RWPE2 (cell line): ENCODE data around the gene GNG11.

Experiments used
- ATAC-seq: fragments of 200-7000 bp; cut with Tn5 transposase; 3 replicates; pipeline ENCODE4 v1.9.1; 2021; ENCODE audit warnings: low read depth
- DNase-seq: peaks from one replicate; pipeline ENCODE4 v3.0.0-alpha.2; 2020; ENCODE audit warnings: low spot score
- H3K27ac ChIP-seq: fragments of 450-650 bp; 2 replicates; pipeline ENCODE4 v1.5.1; 2017; ENCODE audit warnings: mild to moderate bottlenecking; ENCODE audit not compliant: poor library complexity, severe bottlenecking
- H3K27me3 ChIP-seq: fragments of 250-450 bp; sonication (Bioruptor Pico); 2 replicates; pipeline ENCODE4 v1.5.1; 2021; ENCODE audit warnings: mild to moderate bottlenecking, moderate library complexity; ENCODE audit not compliant: insufficient read depth, poor library complexity, severe bottlenecking
- H3K36me3 ChIP-seq: fragments of 250-450 bp; sonication (Bioruptor Pico); 2 replicates; pipeline ENCODE4 v1.5.1; 2020; ENCODE audit warnings: low read depth, mild to moderate bottlenecking, moderate library complexity
- H3K4me1 ChIP-seq: fragments of 250-450 bp; sonication (Bioruptor Pico); 2 replicates; pipeline ENCODE4 v1.5.1; 2021; ENCODE audit warnings: mild to moderate bottlenecking, moderate library complexity; ENCODE audit not compliant: insufficient read depth, poor library complexity, severe bottlenecking
- H3K4me3 ChIP-seq: fragments of 250-450 bp; sonication (Bioruptor Pico); 2 replicates; pipeline ENCODE4 v1.5.1; 2021; ENCODE audit warnings: mild to moderate bottlenecking, moderate library complexity; ENCODE audit not compliant: severe bottlenecking
- H3K9me3 ChIP-seq: fragments of 250-450 bp; sonication (Bioruptor Pico); 2 replicates; pipeline ENCODE4 v1.5.1; 2021; ENCODE audit warnings: mild to moderate bottlenecking, moderate library complexity; ENCODE audit not compliant: severe bottlenecking
- TF ChIP-seq, protein P1 (sequence below): fragments of 450-650 bp; IDR thresholded peaks from one replicate; pipeline ENCODE4 v1.5.1; 2017; ENCODE audit warnings: mild to moderate bottlenecking, moderate library complexity; ENCODE audit not compliant: poor library complexity, severe bottlenecking

Gene GNG11

DNA sequence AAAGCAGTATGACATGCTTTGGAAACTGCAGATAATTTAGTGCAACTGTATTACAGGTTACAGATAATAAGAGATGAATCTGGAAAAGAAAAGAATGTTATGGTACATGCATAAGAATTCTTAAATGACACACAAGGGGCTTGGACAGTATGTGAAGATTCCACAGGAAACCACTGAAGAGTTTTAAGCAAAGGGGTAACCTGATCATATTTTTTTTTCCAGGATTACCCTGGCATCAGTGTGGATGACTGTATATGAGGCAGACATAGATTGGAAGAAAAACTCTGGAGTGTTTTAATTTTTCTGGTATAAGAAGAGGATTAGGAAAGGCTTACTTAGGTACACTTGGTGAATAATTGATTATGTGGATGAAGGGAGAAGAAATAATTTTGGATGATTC, 39.1 kb upstream of the GNG11 start:
- Histone ChIP-seq H3K36me3 (peaks cover 28% of the 10 kb centered on the region), H3K27ac (no peak overlapping the region), H3K4me1 (no peaks in the 10 kb centered on the region), H3K27me3 (no peaks in the 10 kb centered on the region), H3K9me3 (no peaks in the 10 kb centered on the region), H3K4me3 (no peak overlapping the region)
- DNase-seq (no peak), ATAC-seq (no peak)
- TF ChIP-seq, protein P1, sequence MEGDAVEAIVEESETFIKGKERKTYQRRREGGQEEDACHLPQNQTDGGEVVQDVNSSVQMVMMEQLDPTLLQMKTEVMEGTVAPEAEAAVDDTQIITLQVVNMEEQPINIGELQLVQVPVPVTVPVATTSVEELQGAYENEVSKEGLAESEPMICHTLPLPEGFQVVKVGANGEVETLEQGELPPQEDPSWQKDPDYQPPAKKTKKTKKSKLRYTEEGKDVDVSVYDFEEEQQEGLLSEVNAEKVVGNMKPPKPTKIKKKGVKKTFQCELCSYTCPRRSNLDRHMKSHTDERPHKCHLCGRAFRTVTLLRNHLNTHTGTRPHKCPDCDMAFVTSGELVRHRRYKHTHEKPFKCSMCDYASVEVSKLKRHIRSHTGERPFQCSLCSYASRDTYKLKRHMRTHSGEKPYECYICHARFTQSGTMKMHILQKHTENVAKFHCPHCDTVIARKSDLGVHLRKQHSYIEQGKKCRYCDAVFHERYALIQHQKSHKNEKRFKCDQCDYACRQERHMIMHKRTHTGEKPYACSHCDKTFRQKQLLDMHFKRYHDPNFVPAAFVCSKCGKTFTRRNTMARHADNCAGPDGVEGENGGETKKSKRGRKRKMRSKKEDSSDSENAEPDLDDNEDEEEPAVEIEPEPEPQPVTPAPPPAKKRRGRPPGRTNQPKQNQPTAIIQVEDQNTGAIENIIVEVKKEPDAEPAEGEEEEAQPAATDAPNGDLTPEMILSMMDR, result no peak

DNA sequence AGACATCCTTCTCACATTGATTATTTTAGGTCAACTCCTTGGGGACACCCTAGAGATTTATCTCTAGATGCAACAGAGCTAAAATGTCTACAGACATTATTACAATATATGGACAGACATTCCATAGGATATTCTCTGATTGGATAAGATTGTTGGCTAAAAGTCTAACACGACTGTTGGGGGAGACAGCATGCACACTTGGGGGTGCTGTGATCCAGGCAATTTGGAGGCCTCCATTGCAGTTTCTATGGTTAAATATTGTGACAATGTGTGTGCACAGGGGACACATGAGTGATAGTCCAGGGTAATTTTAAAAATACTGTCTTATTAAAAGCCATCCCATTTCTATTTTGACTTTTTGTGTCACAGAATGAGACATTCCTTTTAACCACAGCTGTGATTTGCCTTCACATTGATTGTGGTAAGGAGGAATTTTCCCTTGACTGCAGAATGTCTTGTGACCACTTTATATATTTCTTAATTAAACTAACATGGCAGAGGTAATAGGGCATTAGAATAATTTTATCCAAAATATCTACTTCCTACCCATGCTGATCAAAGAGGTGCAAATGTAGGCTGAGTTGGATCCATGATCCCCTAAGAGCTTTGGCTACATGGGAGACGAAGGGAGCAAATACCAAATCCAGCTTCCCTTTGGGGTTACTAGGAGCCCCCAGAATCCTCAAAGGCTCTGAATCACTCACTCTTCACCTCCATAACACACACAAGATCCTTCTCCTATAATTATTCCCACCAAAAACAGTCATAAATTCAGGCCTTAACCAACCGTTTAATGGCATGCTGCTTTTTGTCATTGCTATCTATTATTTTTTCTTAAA, 38.2 kb upstream of the GNG11 start:
- Histone ChIP-seq H3K27me3 (no peaks in the 10 kb centered on the region), H3K9me3 (no peaks in the 10 kb centered on the region), H3K27ac (no peak overlapping the region), H3K4me1 (no peaks in the 10 kb centered on the region), H3K4me3 (no peak overlapping the region), H3K36me3 (peaks cover 36% of the 10 kb centered on the region)
- DNase-seq, result no peak
- ATAC-seq, result no peak
- TF ChIP-seq, protein P1, result no peak

DNA sequence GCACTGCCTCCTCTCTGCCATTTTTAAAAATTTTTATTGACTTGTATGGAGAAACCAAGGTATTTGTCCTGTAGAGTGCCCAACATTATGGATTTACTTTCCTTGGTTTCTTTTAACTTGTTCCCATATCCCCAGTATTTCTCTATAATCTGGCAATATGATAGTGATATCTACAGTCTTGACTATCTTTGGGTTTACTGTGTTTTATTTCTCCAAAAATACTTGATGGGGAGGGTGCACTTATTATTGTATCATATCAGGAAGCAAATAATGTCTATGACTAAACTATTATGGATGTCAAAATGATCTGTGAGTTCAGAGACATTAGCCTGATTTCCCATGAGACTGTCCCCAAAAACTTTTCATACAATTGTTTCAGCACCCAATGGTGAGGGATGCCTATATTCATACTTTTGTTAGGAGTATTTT, 37.6 kb upstream of the GNG11 start:
- H3K4me3 ChIP-seq, result no peak overlapping the region
- H3K27me3 ChIP-seq, result no peaks in the 10 kb centered on the region
- H3K36me3 ChIP-seq, result peaks cover 36% of the 10 kb centered on the region
- no peak overlapping the region for H3K27ac ChIP-seq
- TF ChIP-seq, protein P1, result no peak
- ATAC-seq (no peak), DNase-seq (no peak)
- no peaks in the 10 kb centered on the region for H3K4me1 ChIP-seq
- no peaks in the 10 kb centered on the region for H3K9me3 ChIP-seq

DNA sequence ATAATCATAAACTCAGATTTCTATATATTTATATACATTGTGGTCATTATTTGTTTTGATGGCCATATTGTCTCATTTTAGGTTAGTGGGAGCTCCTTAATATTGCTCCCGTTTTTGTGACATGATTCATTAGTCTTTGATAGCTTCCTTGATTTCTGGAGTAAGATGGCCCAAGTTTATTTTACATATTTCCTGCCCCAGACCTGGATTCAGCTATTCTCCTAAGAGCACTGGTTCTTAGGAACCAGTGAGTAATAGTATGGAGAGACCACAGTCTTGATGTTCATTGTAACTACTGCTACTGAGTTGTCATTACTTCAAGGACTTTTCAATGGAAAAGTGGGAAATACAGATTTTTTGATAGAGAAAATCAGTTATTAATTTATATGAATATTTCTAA, 37.0 kb upstream of the GNG11 start:
- TF ChIP-seq, protein P1, result no peak
- ATAC-seq (no peak), DNase-seq (no peak)
- Histone ChIP-seq H3K9me3 (no peaks in the 10 kb centered on the region), H3K4me1 (no peaks in the 10 kb centered on the region), H3K27ac (no peak overlapping the region), H3K4me3 (no peak overlapping the region), H3K27me3 (no peaks in the 10 kb centered on the region), H3K36me3 (peaks cover 36% of the 10 kb centered on the region)

- Histone ChIP-seq H3K36me3 (peaks cover 36% of the 10 kb centered on the region), H3K9me3 (no peaks in the 10 kb centered on the region), H3K4me3 (peak overlapping the region; percentile 57), H3K27ac (peak overlapping the region; percentile 30), H3K4me1 (no peaks in the 10 kb centered on the region), H3K27me3 (no peaks in the 10 kb centered on the region)
- TF ChIP-seq, protein P1, result no peak
- ATAC-seq, result peak; percentile 58
- DNase-seq, result no peak
These were observed 32.3 kb upstream of the GNG11 start for GRCh38 chr7:93889261-93889660.
